Naive B cell (primary cell): ENCODE data around the gene PRKCD. TPM values are rescaled to one million over a fixed set of nuclear protein-coding genes. Genes with fewer than 3 reads are reported as not detected.

Source experiments
- ATAC-seq, 2 donors: fragments of 150-1000 bp; cut with Tn5 transposase; 2 replicates each; pipeline ENCODE4 v1.10.0; 2021; ENCODE audit warnings: low read depth in 2 of 2, mild to moderate bottlenecking in 2 of 2, moderate library complexity in 2 of 2
- DNase-seq: peaks from one replicate; pipeline ENCODE4 v3.0.0; 2022
- H3K27ac Mint-ChIP-seq, 6 donors: one replicate each; pipeline ENCODE4 v1.8.0; 2020 to 2022; ENCODE audit warnings: mild to moderate bottlenecking in 6 of 6, mixed read lengths in 6 of 6, moderate library complexity in 5 of 6, inconsistent platforms in 2 of 6
- H3K27me3 Mint-ChIP-seq, 3 donors: one replicate each; pipeline ENCODE4 v1.8.0; 2021 to 2022; ENCODE audit warnings: mixed read lengths in 3 of 3, mild to moderate bottlenecking in 1 of 3
- H3K36me3 Mint-ChIP-seq, 2 donors: one replicate each; pipeline ENCODE4 v1.8.0; 2020 to 2022; ENCODE audit warnings: mixed read lengths in 2 of 2, inconsistent platforms in 1 of 2, mild to moderate bottlenecking in 1 of 2
- H3K4me1 Mint-ChIP-seq, 3 donors: one replicate each; pipeline ENCODE4 v1.8.0; 2020 to 2022; ENCODE audit warnings: mixed read lengths in 3 of 3, inconsistent platforms in 1 of 3, mild to moderate bottlenecking in 1 of 3, moderate library complexity in 1 of 3
- H3K4me3 Mint-ChIP-seq, 8 donors: one replicate each; pipeline ENCODE4 v1.8.0; 2020 to 2022; ENCODE audit warnings: mild to moderate bottlenecking in 8 of 8, mixed read lengths in 8 of 8, moderate library complexity in 8 of 8, inconsistent platforms in 2 of 8
- H3K9me3 Mint-ChIP-seq, 7 donors: one replicate each; pipeline ENCODE4 v1.8.0; 2020 to 2022; ENCODE audit warnings: mixed read lengths in 7 of 7, mild to moderate bottlenecking in 5 of 7, inconsistent platforms in 2 of 7, moderate library complexity in 1 of 7
- polyA plus RNA-seq, 6 donors: library from polyadenylated mRNA; unstranded; fragments of 300-500 nt; fragmentation: Illumina TruSeq; gene quantifications; one replicate each; pipeline ENCODE4 v1.2.3, GENCODE V29; 2021; ENCODE audit warnings: low read depth in 6 of 6

The PRKCD gene
- polyA plus RNA-seq, 6 donors from 2014 or later, result 22.2 to 53.0 (median 31.6) TPM

DNA sequence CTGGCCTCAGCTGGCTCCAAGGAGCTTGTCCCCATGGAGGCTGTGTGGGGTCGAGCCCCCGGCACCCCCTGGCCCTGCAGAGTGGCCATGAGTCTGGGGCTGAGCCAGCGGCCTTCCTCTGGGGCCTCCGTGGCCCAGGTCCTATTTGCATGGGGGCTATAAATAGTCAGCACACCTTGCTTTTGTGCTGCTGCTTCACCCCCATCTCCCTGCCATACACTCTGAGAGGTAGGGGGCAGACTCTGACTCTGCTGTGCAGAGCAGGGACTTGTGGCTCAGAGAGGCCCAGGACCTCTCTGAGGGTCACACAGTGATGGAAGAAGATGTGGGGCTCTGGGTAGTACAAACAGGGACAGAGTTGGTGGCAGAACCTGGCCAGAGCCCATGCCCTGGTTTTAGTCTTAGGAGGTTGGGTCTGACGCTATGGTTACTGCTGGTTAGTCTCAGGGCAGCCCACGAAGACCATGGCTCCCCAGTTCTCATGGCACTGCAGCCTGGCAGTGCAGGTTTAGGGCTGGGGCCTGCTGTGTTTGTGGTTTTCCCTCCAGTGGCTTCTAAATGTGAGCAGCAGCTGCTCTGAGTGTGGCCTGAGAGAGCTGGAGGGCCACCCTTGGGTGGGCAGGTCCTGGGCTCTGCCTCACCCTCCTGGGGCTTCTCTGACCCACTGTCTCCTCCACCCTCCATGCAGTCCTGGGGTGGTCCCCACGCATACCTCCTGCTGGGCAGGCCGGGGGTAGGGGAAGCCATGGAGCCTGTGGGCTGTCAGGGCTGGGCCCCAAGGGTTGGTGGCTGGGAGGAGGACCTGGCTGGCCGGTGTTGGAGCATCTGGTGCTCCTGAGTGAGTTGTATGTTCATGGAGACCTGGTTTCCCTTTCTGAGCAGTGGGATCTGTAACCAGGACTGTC, 13.6 kb downstream of the PRKCD start:
- ATAC-seq (peak; percentile 20 to 34), DNase-seq (no peak)
- Mint-ChIP-seq H3K4me1 (peaks cover 73 to 90% (median 81%) of the 10 kb centered on the region in 3 donors), H3K4me3 (peak overlapping the region in 5 of 8 donors; percentile 52 to 80 (median 66)), H3K9me3 (no peaks in the 10 kb centered on the region), H3K36me3 (peaks cover 4 to 19% of the 10 kb centered on the region in 2 donors), H3K27me3 (no peaks in the 10 kb centered on the region), H3K27ac (peak overlapping the region in 4 of 6 donors; percentile 0 to 69 (median 32))

DNA sequence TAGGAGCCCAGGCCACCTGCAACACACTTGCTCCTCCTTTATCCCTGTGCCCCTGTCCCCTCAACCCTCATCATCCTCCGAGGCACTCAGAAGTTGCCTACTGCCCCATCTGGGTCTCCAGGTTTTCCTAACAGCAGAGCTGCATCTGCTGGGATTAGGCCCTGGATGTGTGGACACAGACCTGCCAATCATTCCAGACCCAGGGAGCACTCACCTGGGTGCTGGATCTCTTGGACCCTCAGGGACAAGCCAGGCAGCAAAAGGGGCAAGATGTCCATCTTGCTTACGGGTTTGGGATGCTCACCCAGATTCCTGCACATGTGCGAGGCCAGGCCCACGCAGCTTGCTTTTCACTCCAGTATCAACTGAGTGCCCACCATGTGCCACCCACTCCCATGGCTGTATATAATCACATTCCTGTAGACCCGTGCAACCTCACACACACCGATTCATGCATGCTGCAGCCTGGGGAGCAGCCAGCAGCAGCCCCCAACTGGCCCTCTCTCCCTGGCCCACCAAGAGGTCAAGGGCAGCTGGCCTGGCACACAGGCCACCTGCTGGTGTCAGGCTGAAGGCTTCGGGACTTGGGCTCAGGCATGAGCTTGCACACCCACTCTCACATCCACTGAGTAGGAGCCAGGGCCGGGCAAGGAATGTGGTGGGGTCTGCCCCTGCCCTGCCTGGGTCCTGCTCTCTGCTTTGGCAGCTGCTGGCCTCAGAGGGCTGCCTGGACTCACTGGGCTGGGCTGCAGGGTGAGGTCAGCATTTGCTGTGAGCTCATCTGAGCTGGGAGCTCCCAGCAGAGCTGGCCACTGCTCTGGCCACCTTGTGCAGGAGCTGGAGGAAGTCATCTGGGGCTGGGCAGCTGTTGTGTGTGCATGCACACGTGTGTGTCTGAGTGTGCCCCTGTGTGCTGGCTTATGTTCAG, 14.9 kb downstream of the PRKCD start:
- Mint-ChIP-seq H3K4me3 (peak overlapping the region in 1 of 8 donors; percentile 69), H3K36me3 (peaks cover 4 to 21% of the 10 kb centered on the region in 2 donors), H3K4me1 (peaks cover 72 to 90% (median 81%) of the 10 kb centered on the region in 3 donors), H3K27ac (peak overlapping the region in 2 of 6 donors; percentile 59 to 65), H3K9me3 (no peaks in the 10 kb centered on the region), H3K27me3 (no peaks in the 10 kb centered on the region)
- ATAC-seq (no peak), DNase-seq (no peak)

DNA sequence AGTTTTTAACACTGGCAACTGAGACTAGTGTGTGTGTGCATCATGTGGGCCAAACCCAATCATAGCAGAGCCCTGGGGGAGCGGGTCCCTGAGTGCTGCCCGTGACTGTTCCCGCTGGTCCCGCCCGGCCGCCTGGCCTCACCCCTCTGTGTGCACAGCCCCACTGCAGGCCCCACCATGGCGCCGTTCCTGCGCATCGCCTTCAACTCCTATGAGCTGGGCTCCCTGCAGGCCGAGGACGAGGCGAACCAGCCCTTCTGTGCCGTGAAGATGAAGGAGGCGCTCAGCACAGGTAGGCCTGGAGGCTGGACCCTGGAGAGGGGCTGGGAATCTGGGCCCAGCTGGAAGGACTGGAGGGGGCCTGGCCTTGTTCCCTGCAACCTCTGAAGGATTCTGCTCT, 17.2 kb downstream of the PRKCD start:
- H3K4me1 Mint-ChIP-seq, result peaks cover 55 to 78% (median 71%) of the 10 kb centered on the region in 3 donors

DNA sequence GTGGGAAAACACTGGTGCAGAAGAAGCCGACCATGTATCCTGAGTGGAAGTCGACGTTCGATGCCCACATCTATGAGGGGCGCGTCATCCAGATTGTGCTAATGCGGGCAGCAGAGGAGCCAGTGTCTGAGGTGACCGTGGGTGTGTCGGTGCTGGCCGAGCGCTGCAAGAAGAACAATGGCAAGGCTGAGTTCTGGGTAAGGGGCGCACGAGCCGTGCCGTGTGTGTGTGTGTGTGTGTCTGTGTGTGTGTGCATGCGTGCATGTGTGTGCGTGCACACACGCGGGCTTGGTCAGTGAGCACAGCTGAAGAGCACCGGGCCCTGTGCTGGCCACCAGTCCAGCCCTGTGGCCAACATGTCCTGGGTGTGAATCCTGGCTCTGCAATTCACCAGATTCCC, 18.6 kb downstream of the PRKCD start:
- Mint-ChIP-seq H3K36me3 (peaks cover 0 to 14% of the 10 kb centered on the region in 2 donors), H3K4me1 (peaks cover 46 to 67% (median 59%) of the 10 kb centered on the region in 3 donors), H3K27ac (peak overlapping the region in 5 of 6 donors; percentile 44 to 95 (median 80)), H3K27me3 (no peaks in the 10 kb centered on the region), H3K9me3 (no peaks in the 10 kb centered on the region), H3K4me3 (peak overlapping the region in 7 of 8 donors; percentile 51 to 87 (median 82))
- ATAC-seq (no peak), DNase-seq (no peak)

More for the DNA sequence above, 17.2 kb downstream of the PRKCD start:
- H3K36me3 Mint-ChIP-seq, result peaks cover 4 to 21% of the 10 kb centered on the region in 2 donors
- peak overlapping the region in 1 of 6 donors; percentile 82 for H3K27ac Mint-ChIP-seq
- H3K9me3 Mint-ChIP-seq, result no peaks in the 10 kb centered on the region
- no peak for ATAC-seq
- DNase-seq, result no peak
- H3K4me3 Mint-ChIP-seq, result peak overlapping the region in 1 of 8 donors; percentile 2
- H3K27me3 Mint-ChIP-seq, result no peaks in the 10 kb centered on the region

DNA sequence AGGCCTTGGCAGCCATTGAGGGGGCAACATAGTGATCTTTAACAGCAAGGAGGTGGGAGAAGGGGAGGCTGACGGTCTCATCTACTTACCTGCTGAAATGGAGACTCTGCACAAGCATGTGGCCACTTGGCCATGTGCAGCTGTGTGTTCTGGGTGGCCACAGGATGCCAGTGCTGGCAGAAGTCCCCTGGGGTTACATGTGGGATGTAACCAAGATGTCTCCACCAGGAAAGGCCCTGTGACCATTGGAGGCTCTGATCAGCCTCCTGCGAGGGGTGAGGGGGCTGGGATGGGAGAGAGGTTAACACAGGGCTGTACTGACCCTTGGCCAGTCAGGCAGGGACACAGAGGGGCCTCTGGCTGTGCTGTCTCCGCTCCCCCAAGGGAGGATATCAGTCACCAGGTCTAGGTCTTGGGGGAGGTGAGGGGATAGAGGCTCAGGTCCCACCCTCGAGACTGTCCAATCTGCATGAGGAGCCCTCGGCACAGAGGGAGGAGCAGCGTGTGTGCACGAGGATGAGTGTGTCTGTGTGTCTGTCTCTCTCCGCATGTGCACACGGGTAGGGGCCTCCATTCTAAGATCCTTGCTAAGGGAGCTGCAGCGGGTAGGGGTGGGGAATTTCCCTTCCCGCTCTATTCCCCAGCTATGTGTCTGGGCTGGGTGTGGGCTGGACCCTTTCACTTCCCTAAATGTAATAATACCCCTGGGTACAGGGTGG, 19.5 kb downstream of the PRKCD start:
- H3K27me3 Mint-ChIP-seq, result no peaks in the 10 kb centered on the region

DNA sequence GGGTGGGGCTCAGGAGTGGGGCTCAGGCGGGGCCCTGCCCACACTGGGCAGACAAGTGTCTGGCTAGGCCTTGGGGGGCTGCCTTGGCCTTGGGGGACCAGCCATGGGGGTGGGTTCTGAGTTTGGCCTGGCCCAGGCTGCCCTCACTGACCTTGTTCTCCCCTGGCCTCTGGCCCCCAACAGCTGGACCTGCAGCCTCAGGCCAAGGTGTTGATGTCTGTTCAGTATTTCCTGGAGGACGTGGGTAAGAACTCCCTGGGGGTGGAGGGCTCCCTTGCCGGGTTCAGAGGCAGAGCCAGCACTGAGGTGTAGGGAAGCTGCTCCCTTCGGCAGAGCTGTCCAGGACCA, 20.0 kb downstream of the PRKCD start:
- peaks cover 0 to 22% of the 10 kb centered on the region in 2 donors for H3K36me3 Mint-ChIP-seq
- H3K4me1 Mint-ChIP-seq, result peaks cover 33 to 52% (median 48%) of the 10 kb centered on the region in 3 donors
- ATAC-seq (no peak), DNase-seq (no peak)
- H3K27ac Mint-ChIP-seq, result peak overlapping the region in 5 of 6 donors; percentile 24 to 90 (median 49)
- H3K4me3 Mint-ChIP-seq, result peak overlapping the region in 7 of 8 donors; percentile 63 to 87 (median 82)
- H3K27me3 Mint-ChIP-seq, result no peaks in the 10 kb centered on the region
- no peaks in the 10 kb centered on the region for H3K9me3 Mint-ChIP-seq

More for the DNA sequence above, 19.5 kb downstream of the PRKCD start:
- DNase-seq, result peak; percentile 81
- peak overlapping the region in 5 of 6 donors; percentile 78 to 93 (median 83) for H3K27ac Mint-ChIP-seq
- peak; percentile 99 for ATAC-seq
- H3K9me3 Mint-ChIP-seq, result no peaks in the 10 kb centered on the region
- peaks cover 39 to 58% (median 53%) of the 10 kb centered on the region in 3 donors for H3K4me1 Mint-ChIP-seq
- peak overlapping the region; percentile 53 to 87 (median 82) for H3K4me3 Mint-ChIP-seq
- H3K36me3 Mint-ChIP-seq, result peaks cover 0 to 22% of the 10 kb centered on the region in 2 donors

DNA sequence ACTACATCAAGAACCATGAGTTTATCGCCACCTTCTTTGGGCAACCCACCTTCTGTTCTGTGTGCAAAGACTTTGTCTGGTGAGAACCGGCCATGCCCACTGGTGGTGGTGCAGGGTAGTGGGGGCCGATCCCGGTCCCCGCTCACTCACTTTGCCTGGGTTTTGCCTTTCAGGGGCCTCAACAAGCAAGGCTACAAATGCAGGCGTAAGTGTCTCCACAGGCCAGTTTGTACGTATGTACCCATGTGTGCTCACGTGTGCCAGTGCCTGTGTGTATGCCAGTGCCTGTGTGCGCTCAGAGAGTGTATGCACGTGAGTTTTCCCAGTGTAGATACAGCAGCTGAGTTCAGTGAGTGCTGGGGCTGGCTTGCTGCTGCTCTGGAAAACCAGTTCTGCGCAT, 20.5 kb downstream of the PRKCD start:
- Mint-ChIP-seq H3K27ac (peak overlapping the region in 4 of 6 donors; percentile 15 to 90 (median 40)), H3K36me3 (peaks cover 0 to 22% of the 10 kb centered on the region in 2 donors), H3K9me3 (no peaks in the 10 kb centered on the region), H3K4me3 (peak overlapping the region in 6 of 8 donors; percentile 45 to 87 (median 80)), H3K4me1 (peaks cover 32 to 47% (median 44%) of the 10 kb centered on the region in 3 donors), H3K27me3 (no peaks in the 10 kb centered on the region)
- no peak for DNase-seq
- no peak for ATAC-seq

DNA sequence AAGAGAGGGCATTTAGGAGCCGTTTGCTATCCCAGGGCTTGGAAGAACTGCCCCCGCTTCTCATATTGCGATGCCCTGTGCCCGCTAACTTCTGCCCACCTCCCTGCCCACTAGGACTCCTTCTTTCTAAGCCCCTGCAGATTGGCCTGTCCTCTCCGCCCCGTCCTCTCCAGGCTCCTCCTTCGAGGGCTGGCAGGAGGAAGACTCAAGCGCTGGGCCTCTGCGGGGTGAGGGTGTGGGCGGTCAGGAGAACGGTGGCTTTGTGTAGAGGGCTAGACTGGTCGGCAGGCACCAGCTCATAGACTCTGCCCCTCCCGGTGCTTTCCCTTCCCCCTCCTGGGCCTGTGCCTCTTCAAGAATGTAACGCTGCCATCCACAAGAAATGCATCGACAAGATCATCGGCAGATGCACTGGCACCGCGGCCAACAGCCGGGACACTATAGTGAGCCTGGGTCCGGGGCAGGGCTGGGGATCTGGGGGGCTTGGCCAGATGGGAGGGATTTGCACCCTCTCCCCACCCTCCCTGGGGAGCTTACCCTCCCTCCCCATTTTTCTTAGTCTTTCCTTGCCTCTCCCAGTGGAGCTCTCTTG, 21.9 kb downstream of the PRKCD start:
- DNase-seq (no peak), ATAC-seq (no peak)
- Mint-ChIP-seq H3K27me3 (no peaks in the 10 kb centered on the region), H3K9me3 (no peaks in the 10 kb centered on the region), H3K4me1 (peaks cover 28 to 38% (median 36%) of the 10 kb centered on the region in 3 donors), H3K27ac (peak overlapping the region in 1 of 6 donors; percentile 87), H3K36me3 (peaks cover 0 to 22% of the 10 kb centered on the region in 2 donors), H3K4me3 (peak overlapping the region in 1 of 8 donors; percentile 35)

DNA sequence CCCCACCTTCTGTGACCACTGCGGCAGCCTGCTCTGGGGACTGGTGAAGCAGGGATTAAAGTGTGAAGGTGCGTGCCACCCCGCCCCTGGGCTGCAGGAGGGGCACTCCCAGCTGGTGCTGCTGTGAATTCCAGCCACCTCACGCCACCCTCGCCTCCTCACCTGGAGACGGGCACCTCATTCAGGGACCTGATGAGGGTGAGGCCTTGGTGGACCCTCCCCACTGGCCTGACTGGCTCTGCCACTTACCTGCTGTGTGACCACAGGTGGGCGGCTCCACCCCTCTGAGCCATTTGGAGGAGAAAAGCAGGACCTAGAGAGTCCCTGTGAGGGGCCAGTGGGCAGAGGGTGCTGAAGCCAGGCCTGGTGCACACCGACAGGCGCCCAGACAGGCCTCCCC, 22.5 kb downstream of the PRKCD start:
- H3K27ac Mint-ChIP-seq, result peak overlapping the region in 2 of 6 donors; percentile 28 to 34
- H3K4me3 Mint-ChIP-seq, result no peak overlapping the region
- DNase-seq (no peak), ATAC-seq (no peak)
- H3K4me1 Mint-ChIP-seq, result peaks cover 26 to 32% (median 32%) of the 10 kb centered on the region in 3 donors
- H3K9me3 Mint-ChIP-seq, result no peaks in the 10 kb centered on the region
- no peaks in the 10 kb centered on the region for H3K27me3 Mint-ChIP-seq
- H3K36me3 Mint-ChIP-seq, result peaks cover 0 to 22% of the 10 kb centered on the region in 2 donors

DNA sequence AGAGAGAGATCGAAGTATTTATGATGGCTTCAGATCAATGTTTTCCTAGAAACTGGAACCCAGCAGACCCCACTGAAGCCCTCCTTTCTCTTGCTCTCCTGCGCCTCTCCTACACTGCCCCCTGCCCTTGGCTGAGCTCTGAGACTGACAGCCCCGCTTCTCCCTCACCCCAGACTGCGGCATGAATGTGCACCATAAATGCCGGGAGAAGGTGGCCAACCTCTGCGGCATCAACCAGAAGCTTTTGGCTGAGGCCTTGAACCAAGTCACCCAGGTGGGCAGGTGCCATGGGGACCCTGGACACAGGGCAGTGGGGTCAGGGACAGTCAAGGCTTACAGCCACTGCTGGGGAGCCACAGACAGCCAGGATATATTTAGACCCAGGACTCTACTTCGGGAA, 23.7 kb downstream of the PRKCD start:
- no peak for DNase-seq
- Mint-ChIP-seq H3K9me3 (no peaks in the 10 kb centered on the region), H3K4me3 (no peak overlapping the region), H3K27ac (peak overlapping the region in 4 of 6 donors; percentile 17 to 63 (median 29)), H3K36me3 (peaks cover 0 to 11% of the 10 kb centered on the region in 2 donors), H3K4me1 (peaks cover 14 to 23% (median 20%) of the 10 kb centered on the region in 3 donors), H3K27me3 (no peaks in the 10 kb centered on the region)
- ATAC-seq, result no peak

DNA sequence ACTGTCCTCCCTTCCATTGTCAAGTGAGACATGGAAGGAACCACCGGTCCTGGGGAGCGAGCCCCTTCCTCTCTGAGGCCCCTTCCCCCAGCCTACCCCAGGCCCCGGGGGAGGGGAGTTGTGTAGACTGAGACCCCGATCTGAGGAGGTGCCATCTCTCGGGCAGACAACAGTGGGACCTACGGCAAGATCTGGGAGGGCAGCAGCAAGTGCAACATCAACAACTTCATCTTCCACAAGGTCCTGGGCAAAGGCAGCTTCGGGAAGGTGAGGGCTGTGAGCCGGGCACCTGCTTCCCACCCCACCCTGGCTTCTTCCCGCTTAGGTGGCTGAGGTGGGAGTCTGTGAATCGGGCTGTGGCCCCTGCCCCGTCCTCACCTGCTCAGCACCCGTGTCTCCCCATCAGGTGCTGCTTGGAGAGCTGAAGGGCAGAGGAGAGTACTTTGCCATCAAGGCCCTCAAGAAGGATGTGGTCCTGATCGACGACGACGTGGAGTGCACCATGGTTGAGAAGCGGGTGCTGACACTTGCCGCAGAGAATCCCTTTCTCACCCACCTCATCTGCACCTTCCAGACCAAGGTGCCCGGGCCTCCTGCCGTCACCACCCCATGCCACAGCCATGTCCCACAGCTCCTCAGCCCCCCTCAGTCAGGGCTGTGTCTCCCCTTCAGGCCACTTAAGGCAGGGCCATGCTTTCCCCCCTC, 24.9 kb downstream of the PRKCD start:
- no peaks in the 10 kb centered on the region for H3K9me3 Mint-ChIP-seq
- H3K4me3 Mint-ChIP-seq, result peak overlapping the region in 1 of 8 donors; percentile 66
- ATAC-seq, result no peak
- peaks cover 7 to 12% (median 8%) of the 10 kb centered on the region in 3 donors for H3K4me1 Mint-ChIP-seq
- no peaks in the 10 kb centered on the region for H3K27me3 Mint-ChIP-seq
- no peak for DNase-seq
- H3K27ac Mint-ChIP-seq, result peak overlapping the region in 1 of 6 donors; percentile 56
- H3K36me3 Mint-ChIP-seq, result peaks cover 5 to 20% of the 10 kb centered on the region in 2 donors

DNA sequence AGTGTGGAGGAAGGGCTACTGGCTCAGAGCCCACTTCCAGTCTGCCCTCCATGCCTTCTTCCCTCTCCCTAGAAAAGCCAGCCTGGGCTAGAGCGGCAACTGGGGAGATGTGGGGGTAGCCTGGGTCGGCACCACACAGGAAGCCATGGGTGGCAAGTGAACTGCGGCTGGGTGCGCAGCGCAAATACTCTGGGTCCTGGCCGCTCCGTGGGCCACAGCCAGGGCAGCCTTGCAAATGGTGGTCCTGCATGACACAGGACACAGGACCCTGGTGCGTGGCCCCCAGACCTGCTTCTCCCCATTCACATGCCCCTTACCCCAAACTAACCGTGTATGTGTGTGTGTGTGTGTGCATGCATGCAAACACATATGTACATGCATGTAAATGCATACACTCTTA, 25.7 kb downstream of the PRKCD start:
- ATAC-seq (no peak), DNase-seq (no peak)
- no peaks in the 10 kb centered on the region for H3K27me3 Mint-ChIP-seq
- no peak overlapping the region for H3K27ac Mint-ChIP-seq
- peaks cover under 1 to 5% (median 3%) of the 10 kb centered on the region in 3 donors for H3K4me1 Mint-ChIP-seq
- peaks cover 5 to 20% of the 10 kb centered on the region in 2 donors for H3K36me3 Mint-ChIP-seq
- no peak overlapping the region for H3K4me3 Mint-ChIP-seq
- no peaks in the 10 kb centered on the region for H3K9me3 Mint-ChIP-seq
